ENCODE data around the gene G3BP1. TPM values are rescaled to one million over a fixed set of nuclear protein-coding genes. Genes with fewer than 3 reads are reported as not detected.

Gene G3BP1
- total and polyA plus RNA-seq, 3 donors from 2014 or later: 112 to 115 (median 112) TPM

GRCh38 chr5:151795426-151795825, 23.7 kb downstream of the G3BP1 start:
- TF ChIP-seq CTCF (IDR thresholded peaks at IDR 0.05) (no peak), POLR2A (IDR thresholded peaks at IDR 0.05) (no peak)
- no peaks in the 10 kb centered on the region for H3K4me1 ChIP-seq
- H3K9me3 ChIP-seq: no peaks in the 10 kb centered on the region
- H3K27me3 ChIP-seq: no peaks in the 10 kb centered on the region
- DNase-seq: no peak
- 82 to 85% methylated on average over 1 of the region's 1 CpG for WGBS, 2 donors
- no peak overlapping the region for H3K27ac ChIP-seq
- no peaks in the 10 kb centered on the region for H3K36me3 ChIP-seq (ENCODE audit: low read depth, missing control alignments)
- H3K4me3 ChIP-seq: no peak overlapping the region
- intact Hi-C loops (cut with DNase I; ENCODE audit: low total_unique reads): no loop called here

DNA sequence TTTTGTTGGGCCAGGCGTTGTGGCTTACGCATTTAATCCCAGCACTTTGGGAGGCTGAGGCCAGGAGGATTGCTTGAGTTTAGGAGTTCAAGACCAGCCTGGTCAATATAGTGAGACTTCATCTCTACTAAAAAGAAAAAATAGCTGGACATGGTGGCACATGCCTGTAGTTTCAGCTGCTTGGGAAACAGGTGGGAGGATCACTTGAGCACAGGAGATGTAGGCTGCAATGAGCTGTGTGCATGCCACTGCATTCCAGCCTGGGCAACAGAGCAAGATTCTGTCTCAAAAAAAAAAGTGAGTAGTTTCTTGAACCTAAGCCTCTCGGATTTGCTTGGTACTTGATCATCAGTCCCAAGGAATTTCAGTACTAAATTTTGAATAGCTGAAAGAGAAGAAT, 26.9 kb downstream of the G3BP1 start:
- Histone ChIP-seq H3K4me3 (no peak overlapping the region), H3K27ac (no peak overlapping the region), H3K4me1 (no peaks in the 10 kb centered on the region), H3K36me3 (ENCODE audit: low read depth, missing control alignments) (no peaks in the 10 kb centered on the region), H3K9me3 (no peaks in the 10 kb centered on the region), H3K27me3 (no peaks in the 10 kb centered on the region)
- DNase-seq: no peak
- TF ChIP-seq POLR2A (IDR thresholded peaks at IDR 0.05) (no peak), CTCF (IDR thresholded peaks at IDR 0.05) (no peak)
- WGBS, 2 donors: 88 to 91% methylated on average over 3 of the region's 3 CpGs
- intact Hi-C loops (cut with DNase I; ENCODE audit: low total_unique reads): no loop called here

DNA sequence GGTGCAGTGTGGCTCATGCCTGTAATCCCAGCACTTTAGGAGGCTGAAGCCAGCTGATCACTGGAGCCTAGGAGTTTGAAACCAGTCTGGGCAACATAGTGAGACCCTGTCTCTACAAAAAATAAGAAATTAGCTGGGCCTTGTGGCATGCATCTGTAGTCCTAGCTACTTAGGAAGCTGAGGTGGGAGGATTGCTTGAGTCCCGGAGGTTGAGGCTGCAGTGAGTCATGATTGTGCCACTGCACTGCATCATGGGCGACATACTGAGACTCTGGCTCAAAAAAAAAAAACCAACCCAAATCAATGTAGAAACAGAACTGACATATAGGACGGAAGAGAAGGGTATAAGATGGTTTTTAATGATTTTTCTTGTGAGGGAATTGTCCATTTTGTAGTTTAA, 27.7 kb downstream of the G3BP1 start:
- WGBS, 2 donors: 82 to 85% methylated on average over 3 of the region's 3 CpGs

GRCh38 chr5:151800532-151800931, 28.8 kb downstream of the G3BP1 start:
- H3K27ac ChIP-seq: no peak overlapping the region
- no peaks in the 10 kb centered on the region for H3K36me3 ChIP-seq (ENCODE audit: low read depth, missing control alignments)
- DNase-seq: no peak
- no peak overlapping the region for H3K4me3 ChIP-seq
- no peaks in the 10 kb centered on the region for H3K9me3 ChIP-seq
- intact Hi-C loops (cut with DNase I; ENCODE audit: low total_unique reads): no loop called here
- no peaks in the 10 kb centered on the region for H3K4me1 ChIP-seq
- no peak for TF ChIP-seq POLR2A (IDR thresholded peaks at IDR 0.05)
- no peak for TF ChIP-seq CTCF (IDR thresholded peaks at IDR 0.05)
- 80 to 86% methylated on average over 2 of the region's 2 CpGs for whole genome bisulfite sequencing, 2 donors
- no peaks in the 10 kb centered on the region for H3K27me3 ChIP-seq

More for the DNA sequence above, 27.7 kb downstream of the G3BP1 start:
- Histone ChIP-seq H3K27ac (no peak overlapping the region), H3K9me3 (no peaks in the 10 kb centered on the region), H3K4me1 (no peaks in the 10 kb centered on the region), H3K4me3 (no peak overlapping the region), H3K36me3 (ENCODE audit: low read depth, missing control alignments) (no peaks in the 10 kb centered on the region), H3K27me3 (no peaks in the 10 kb centered on the region)
- intact Hi-C loops (cut with DNase I; ENCODE audit: low total_unique reads): no loop called here
- DNase-seq: no peak
- no peak for TF ChIP-seq CTCF (IDR thresholded peaks at IDR 0.05)

DNA sequence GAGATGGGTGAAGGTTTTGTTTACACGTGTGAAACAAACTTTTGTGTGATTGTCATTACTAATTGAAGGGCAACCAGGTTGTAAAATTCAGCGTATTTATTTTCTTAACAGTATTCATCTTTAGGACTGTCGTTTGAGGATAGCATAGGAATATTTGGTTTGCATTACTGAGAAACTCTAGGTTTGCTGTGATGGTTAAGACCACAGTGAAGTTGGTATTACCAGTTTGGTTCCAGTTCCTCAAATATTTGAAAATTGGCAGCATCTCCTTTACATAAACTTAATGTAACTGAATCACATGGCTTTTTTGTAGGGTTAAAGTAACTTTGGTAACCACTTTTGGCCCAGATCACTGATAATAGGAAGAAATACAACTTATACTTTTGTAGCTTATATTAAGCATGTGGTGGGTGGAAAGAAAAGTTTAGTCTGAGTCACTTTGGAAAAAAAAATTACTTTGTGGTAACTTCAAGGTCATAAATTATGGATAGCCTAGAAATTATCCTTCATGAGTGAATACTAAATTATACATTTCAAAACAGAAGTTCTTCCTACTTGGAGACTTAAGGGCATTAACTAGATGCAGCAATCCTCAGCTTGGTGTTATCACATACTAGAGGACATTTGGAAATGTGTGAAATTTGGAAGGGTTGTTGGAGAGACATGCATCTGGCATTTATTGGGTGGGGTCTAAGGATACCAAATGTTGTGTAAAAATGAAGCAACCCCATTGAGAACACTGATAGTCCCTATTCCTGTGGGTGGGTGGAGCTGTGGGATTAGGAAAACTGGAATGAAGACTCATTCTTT, 33.9 kb downstream of the G3BP1 start:
- DNase-seq: no peak
- H3K27ac ChIP-seq: no peak overlapping the region
- no peaks in the 10 kb centered on the region for H3K9me3 ChIP-seq
- no peaks in the 10 kb centered on the region for H3K4me1 ChIP-seq
- TF ChIP-seq CTCF (IDR thresholded peaks at IDR 0.05) (no peak), POLR2A (IDR thresholded peaks at IDR 0.05) (no peak)
- no peaks in the 10 kb centered on the region for H3K27me3 ChIP-seq
- intact Hi-C loops (cut with DNase I; ENCODE audit: low total_unique reads): no loop called here
- no peaks in the 10 kb centered on the region for H3K36me3 ChIP-seq (ENCODE audit: low read depth, missing control alignments)
- 86 to 95% methylated on average over 3 of the region's 3 CpGs for WGBS, 2 donors
- no peak overlapping the region for H3K4me3 ChIP-seq
